ENCODE data around the gene OR1S1.
"Not testable (repeated sequence)": the region's sequence is repeated elsewhere in the genome, so short reads cannot be mapped to it uniquely, and the experiment has no call there.

Gene OR1S1

DNA sequence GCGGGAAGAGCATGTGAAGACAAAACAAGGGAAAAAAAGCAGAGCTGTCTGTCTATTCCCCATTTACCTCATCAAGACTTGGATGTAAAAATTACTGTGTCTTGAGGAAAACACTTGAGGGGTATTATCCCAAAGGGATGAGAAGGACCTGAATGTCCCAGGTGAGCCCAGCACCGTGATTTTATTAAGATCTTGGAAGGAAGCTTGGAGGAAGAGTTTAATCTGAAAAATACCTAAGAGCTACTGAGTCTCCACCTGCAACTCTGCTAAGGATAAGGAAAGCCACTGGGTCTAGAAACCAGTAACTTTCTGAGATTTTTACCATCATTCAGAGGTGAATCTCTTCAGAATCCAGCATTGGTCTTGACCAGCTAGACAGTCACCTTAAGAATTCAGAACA lies at the start of gene OR1S1:
Gene OR1S1 (plus strand): TSS at position 301 of the 400 bp plus-strand sequence.
- DNase-seq (ENCODE audit: low read depth) = not testable (repeated sequence)

GRCh38 chr11:58164389-58164788 lies 48.1 kb upstream of the OR1S1 start:
- DNase-seq (ENCODE audit: low read depth) = no peak

DNA sequence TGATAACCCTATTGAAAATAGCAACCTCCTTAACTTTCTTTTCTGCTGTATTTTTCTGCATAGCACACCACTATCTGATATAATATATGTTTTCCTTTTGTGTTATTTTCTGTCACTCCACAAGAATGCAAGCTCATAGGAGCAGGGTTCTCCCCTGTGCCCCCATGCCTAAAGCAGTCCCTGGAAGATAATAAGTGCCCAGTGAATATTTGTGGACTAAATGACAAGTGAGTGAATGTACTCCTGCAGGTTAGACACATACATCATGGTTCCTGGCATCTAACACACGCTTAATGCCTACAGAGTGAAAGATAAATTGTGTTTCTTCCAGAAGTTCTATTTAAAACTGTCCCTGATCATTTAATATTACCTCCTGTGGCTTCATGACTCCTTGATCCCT lies 47.5 kb upstream of the OR1S1 start:
- no peak for DNase-seq (ENCODE audit: low read depth)

- DNase-seq (ENCODE audit: low read depth) = no peak
Observed at GRCh38 chr11:58165504-58166106, 46.9 kb upstream of the OR1S1 start.

DNA sequence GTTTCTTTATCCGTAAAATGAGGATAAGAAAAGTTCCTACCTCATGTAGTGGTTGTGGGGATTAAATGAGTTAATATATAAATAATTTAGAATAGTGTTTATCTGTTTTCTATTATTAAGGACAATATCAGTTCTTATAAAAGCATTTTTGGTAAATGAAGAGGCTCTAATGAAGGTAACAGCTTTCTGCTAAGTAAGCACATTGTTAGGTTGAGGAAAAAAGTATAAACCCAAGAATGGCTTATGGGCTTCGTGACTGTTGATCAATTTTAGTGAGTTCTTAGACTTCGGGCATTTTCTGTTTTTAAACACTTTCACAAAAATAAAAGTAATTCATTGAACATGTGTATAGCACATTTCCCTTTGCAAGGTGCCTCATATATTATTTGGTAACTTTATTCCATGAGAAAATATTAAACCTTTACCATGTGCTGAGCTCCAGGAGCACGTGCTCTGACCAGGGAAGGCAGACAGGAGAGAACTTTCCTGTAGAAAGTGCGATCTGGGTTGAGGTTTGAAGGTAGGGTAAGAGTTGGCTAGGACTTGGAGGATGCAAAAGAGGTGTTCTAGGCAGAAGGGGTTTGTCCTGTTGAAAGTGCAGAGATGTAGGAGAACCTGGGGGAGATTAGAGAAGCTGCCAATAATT lies 35.0 kb upstream of the OR1S1 start:
- no peak for DNase-seq (ENCODE audit: low read depth)

DNA sequence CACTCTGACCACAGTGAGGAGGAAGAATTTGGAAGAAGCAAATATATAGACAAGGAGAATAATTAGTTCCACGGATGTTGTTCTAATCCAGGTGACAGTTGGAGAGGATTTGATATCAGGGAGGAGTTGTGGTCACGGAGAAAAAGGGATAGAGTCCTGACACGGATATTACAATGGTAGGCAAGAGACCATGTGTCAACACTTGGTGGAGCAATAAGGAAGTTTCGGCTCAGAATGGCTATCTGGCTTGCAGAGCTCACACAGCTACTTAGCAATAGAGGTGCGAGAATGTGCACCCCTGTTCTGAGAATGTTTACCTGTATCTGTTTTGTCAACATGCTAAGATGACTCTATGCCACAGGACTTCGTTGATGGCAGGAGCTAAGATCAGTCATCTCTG lies 34.1 kb upstream of the OR1S1 start:
- no peak for DNase-seq (ENCODE audit: low read depth)

DNA sequence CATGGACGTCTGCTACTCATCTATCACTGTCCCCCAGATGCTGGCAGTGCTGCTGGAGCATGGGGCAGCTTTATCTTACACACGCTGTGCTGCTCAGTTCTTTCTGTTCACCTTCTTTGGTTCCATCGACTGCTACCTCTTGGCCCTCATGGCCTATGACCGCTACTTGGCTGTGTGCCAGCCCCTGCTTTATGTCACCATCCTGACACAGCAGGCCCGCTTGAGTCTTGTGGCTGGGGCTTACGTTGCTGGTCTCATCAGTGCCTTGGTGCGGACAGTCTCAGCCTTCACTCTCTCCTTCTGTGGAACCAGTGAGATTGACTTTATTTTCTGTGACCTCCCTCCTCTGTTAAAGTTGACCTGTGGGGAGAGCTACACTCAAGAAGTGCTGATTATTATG lies 32.9 kb upstream of the OR1S1 start:
- DNase-seq (ENCODE audit: low read depth) = no peak

DNA sequence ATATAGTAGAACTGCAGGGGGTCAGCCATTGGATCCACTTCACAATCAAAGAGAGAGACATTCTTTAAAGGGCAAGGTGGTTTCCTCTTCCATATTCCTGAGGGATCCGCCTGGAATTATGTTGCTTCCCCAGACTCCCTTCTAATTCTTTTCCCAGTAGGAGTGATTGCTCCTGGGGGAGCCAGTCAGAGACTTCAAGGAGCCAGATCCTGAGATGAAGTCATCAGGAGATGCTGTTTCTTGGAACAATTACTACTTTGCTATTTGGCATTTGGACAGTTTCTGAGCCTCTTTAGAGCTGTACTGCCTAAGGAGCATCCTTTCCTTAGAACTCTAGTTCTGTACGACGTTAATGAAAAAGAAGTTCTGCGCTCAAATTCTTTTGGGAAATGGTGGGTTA lies 25.6 kb upstream of the OR1S1 start:
- no peak for DNase-seq (ENCODE audit: low read depth)

- DNase-seq (ENCODE audit: low read depth) = no peak
Observed at GRCh38 chr11:58188770-58189169, 23.8 kb upstream of the OR1S1 start, which contains the start of gene OR9Q2. OR9Q2 (plus strand) TSS chr11:58189070; CDS start chr11:58190491, 1,421 bp downstream.

- DNase-seq (ENCODE audit: low read depth) = no peak
Observed at GRCh38 chr11:58192229-58192628, 20.3 kb upstream of the OR1S1 start.

- no peak for DNase-seq (ENCODE audit: low read depth)
Observed at GRCh38 chr11:58193391-58193790, 19.1 kb upstream of the OR1S1 start.

- no peak for DNase-seq (ENCODE audit: low read depth)
Observed at GRCh38 chr11:58195939-58196338, 16.6 kb upstream of the OR1S1 start.

GRCh38 chr11:58199271-58199670 lies 13.2 kb upstream of the OR1S1 start:
- DNase-seq (ENCODE audit: low read depth) = no peak

DNA sequence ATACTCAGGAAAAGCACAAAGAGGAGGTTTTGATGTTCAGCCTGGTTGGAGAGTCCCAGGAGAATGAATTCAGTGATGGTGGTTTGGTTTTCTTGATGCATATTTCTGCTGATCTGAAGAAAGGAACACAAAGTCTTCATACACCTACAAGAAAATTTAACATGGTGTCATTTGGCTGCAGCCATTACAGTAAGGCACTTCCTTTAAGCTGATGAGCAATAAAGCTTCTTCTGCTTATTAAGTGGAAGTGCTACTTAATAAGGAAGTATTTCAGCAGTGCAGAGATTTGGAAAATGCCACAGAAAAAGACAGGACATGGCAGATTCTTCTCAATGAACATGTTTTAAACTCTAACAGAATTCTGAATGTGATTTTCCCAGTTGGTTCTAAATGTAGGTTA lies 8.5 kb upstream of the OR1S1 start, which contains the start of gene OR1S2:
Gene OR1S2 (minus strand): TSS at position 101 of the 400 bp plus-strand sequence. CDS start 0 bp downstream, at position 101.
- no peak for DNase-seq (ENCODE audit: low read depth)

DNA sequence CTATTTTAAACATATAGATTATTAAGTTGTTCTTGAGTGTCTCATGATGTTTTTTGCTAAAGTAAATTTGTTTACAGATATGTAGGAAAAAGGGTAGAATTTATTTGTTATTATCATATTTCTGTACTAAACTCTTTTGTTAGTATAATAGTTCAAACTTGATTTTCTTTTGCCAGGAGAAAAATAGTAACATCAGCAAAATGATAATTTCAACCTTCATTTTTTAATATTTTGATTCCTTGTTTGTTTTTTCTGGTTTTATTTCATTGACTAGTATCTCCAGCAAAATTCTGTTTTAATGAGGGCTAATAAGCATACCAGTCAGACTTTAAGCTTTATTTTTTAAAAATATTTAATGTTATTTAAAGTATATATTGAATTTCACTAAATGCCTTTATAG lies 4.0 kb downstream of the OR1S1 start:
- DNase-seq (ENCODE audit: low read depth) = no peak

GRCh38 chr11:58222721-58223120 lies 10.2 kb downstream of the OR1S1 start:
- DNase-seq (ENCODE audit: low read depth) = no peak

DNA sequence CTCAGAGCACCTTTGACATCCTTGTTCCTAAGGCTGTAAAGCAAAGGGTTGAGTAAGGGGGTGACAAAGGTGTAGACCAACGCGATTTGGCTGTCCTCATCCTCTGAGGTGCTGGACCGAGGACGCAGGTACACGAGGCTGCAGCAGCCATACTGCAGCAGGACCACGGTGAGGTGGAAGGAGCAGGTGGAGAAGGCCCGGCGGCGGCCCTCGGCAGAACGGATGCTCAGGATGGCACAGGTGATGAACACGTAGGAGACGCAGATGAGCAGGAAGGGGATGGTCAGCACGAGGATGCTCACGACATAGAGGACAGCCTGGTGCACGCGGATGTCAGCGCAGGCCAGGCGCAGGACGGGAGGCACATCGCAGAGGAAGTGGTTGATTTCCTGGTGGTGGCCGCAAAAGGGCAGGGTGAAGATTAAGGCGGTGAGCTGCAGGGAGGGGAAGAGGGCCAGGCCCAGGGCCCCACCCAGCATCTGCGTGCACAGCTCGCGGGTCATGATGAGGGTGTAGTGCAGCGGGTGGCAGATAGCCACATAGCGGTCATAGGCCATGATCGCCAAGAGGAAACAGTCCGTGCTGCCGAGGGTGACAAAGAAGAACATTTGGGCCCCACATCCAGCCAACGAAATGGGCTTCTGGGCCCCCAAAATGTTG lies 15.6 kb downstream of the OR1S1 start:
- no peak for DNase-seq (ENCODE audit: low read depth)

DNA sequence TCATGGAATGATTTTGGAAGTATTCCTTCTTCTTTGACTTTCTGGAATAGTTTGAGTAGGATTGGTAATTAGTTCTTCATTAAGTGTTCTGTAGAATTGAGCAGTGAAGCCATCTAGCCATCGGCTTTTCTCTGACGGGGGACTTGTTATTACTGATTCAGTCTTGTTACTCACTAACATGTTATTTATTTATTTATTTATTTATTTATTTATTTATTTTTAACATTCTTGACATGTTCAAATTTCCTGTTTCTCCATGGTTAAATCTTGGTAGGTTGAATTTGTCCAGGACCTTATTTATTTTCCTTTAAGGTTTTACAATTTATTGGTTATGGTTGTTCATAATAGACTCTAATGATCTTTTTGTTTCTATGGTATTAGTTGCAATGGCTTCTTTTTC lies 31.4 kb downstream of the OR1S1 start:
- DNase-seq (ENCODE audit: low read depth) = no peak

DNA sequence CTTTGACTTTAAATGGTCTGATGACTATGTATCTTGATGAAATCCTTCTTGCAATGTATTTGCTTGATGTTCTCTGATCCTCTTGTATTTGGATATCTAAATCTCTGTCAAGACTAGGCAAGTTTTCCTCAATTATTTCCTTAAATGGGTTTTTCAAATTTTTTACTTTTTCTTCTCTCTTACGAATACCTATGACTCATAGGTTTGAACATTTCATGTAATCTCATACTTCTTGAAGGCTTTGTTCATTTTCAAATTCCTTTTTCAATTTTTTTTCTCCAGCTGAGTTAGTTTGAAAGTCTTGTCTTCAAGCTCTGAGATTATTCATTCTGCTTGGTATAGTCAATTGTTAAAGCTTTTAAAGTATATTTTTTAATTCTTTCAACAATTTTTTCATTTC lies 42.4 kb downstream of the OR1S1 start:
- DNase-seq (ENCODE audit: low read depth) = no peak

DNA sequence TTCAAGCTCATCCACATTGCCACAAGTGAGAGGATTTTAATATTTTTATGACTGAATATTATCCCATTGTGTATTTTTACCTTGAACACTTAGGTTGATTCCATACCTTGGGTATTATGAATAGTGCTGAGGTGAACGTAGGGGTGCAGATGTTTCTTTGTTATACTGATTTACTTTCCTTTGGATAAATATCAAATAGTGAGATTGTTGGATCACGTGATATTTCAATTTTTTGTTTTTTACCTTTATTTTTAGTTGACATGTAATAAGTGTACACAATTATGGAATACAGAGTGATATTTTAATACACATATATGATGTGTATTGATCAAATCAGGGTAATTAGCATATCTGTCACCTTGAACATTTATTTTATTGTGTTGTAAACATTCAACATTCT lies 47.5 kb downstream of the OR1S1 start:
- no peak for DNase-seq (ENCODE audit: low read depth)

Data from stimulated activated CD8-positive, alpha-beta memory T cell treated with anti-CD3 and anti-CD28 coated beads, Interleukin-15, amount 100 ng/mL, for 1 hour (primary cell).